ENCODE results near the gene CST8. TPM values are rescaled to one million over a fixed set of nuclear protein-coding genes. Genes with fewer than 3 reads are reported as not detected.

The CST8 gene
- total RNA-seq, 1 donor from 2014 or later: not detected

DNA sequence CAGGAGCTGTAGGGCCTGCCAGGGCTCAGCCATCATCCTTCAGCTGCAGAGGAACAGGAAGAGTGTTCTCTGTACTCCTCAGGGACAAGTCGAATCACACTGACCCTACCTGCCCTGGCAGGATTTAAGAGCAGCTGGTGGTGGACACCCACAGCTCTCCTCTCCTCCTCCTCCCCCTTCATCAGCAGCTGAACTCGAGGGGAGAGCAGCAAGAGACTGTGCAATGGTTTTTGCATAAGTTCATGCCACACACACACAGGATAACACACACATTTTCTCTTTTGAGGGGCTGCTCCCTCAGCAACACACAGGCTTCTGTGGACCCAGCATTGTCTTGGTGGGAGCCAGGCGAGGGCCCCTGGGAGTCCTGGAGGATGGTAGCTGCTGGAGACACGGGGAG lies 38.1 kb upstream of the CST8 start, which contains the start of gene CST11:
TSS of gene CST11 (minus strand) at position 101 of the 400 bp plus-strand sequence. CDS start at position 36, 65 bp downstream.
- Histone ChIP-seq H3K4me1 (no peaks in the 10 kb centered on the region), H3K36me3 (peaks cover 4% of the 10 kb centered on the region), H3K4me3 (no peak within 1 kb of the TSS), H3K9me3 (replicated peaks) (no peaks in the 10 kb centered on the region), H3K27ac (replicated peaks) (no peak within 1 kb of the TSS), H3K27me3 (ENCODE audit: low read depth) (peaks cover 58% of the 10 kb centered on the region)
- intact Hi-C loops (cut with micrococcal nuclease): no loop called here
- TF ChIP-seq, protein P1, sequence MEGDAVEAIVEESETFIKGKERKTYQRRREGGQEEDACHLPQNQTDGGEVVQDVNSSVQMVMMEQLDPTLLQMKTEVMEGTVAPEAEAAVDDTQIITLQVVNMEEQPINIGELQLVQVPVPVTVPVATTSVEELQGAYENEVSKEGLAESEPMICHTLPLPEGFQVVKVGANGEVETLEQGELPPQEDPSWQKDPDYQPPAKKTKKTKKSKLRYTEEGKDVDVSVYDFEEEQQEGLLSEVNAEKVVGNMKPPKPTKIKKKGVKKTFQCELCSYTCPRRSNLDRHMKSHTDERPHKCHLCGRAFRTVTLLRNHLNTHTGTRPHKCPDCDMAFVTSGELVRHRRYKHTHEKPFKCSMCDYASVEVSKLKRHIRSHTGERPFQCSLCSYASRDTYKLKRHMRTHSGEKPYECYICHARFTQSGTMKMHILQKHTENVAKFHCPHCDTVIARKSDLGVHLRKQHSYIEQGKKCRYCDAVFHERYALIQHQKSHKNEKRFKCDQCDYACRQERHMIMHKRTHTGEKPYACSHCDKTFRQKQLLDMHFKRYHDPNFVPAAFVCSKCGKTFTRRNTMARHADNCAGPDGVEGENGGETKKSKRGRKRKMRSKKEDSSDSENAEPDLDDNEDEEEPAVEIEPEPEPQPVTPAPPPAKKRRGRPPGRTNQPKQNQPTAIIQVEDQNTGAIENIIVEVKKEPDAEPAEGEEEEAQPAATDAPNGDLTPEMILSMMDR (IDR thresholded peaks at IDR 0.05; ENCODE audit: borderline replicate concordance): no peak
- DNase-seq: no peak

DNA sequence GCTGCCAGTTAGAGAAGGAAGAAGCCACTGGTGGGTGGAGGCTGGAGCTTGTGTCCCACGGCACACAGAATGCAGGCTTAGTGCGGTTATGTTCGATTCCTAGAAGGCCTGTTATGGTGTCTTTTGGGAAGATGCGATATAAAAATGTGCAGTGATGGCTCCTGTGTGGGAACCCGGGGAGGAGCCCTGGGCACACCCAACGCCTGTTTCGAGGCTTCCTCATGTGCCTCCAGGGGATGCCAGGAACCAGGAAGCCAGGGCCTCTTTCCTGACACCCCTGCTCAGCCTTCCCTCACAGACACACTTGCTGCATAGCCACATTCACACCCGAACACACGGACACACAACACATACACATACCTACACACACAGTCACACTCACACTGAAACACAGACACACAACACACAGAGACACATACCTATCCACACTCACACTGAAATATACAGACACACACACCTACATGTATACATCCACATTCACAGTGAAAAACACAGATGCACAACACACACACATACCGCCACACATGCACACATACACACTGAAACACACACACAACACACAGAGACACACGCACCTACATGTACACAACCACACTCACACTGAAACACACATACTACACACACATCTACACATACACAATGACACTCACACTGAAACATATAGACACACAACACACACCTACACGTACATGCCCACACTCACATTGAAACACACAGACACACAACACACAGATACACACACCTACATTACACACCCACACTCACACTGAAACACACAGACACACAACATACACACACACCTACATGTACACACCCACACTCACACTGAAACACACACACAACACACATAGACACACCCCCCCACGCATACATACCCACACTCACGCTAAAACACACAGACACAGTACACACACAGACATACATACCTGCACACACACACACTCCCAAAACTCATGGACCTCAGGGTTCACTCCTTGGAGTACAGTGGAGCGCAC lies 37.1 kb upstream of the CST8 start:
- intact Hi-C loops (cut with micrococcal nuclease): no loop called here
- DNase-seq: no peak
- H3K36me3 ChIP-seq: peaks cover 4% of the 10 kb centered on the region

DNA sequence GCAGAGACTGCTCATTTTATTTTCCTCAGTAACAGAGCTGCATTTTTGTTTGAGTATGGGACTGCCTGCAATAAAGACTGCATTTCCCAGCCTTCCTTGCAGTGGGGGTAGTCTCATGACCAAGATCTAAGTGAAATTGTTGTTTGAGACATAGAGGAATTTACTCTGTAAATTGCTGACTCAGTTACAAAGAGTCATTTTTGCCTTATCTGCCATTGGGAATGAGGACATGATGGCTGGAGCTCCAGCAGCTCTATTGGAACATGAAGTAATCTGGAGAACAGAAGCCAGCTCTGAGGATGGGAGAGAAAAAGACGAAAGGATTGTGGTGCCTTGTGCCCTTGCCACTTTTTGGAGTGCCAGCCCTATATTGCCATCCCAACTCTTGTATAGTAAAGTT lies 36.1 kb upstream of the CST8 start:
- TF ChIP-seq, protein P1 (IDR thresholded peaks at IDR 0.05; ENCODE audit: borderline replicate concordance): no peak
- no peaks in the 10 kb centered on the region for H3K9me3 ChIP-seq (replicated peaks)
- H3K4me3 ChIP-seq: no peak overlapping the region
- H3K4me1 ChIP-seq: no peaks in the 10 kb centered on the region
- peaks cover 4% of the 10 kb centered on the region for H3K36me3 ChIP-seq
- peaks cover 66% of the 10 kb centered on the region for H3K27me3 ChIP-seq (ENCODE audit: low read depth)
- intact Hi-C loops (cut with micrococcal nuclease): no loop called here
- H3K27ac ChIP-seq (replicated peaks): no peak overlapping the region
- no peak for DNase-seq

More for the DNA sequence above, 37.1 kb upstream of the CST8 start:
- TF ChIP-seq, protein P1 (IDR thresholded peaks at IDR 0.05; ENCODE audit: borderline replicate concordance): no peak
- Histone ChIP-seq H3K4me1 (no peaks in the 10 kb centered on the region), H3K4me3 (no peak overlapping the region), H3K9me3 (replicated peaks) (no peaks in the 10 kb centered on the region), H3K27ac (replicated peaks) (no peak overlapping the region), H3K27me3 (ENCODE audit: low read depth) (peaks cover 62% of the 10 kb centered on the region)

DNA sequence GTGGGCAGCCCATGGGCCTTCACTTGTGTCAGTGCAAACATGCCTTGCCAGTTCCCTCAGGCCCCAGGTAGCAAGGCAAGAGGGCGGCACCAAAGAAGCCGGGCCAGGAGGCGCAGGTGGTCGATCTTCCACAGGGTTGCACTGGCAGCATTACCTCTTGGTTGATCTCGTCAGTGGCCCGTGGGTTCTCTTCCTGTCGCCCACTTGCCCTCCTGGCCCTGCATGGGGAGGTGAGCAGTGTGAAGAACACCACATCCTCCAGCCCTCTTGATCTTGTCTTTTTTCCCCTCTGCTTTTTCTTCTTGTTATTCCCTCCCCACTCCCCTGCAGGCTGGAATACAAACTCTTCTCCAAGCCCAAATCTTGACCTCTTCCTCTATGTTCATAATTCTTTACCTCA lies 35.3 kb upstream of the CST8 start:
- Histone ChIP-seq H3K9me3 (replicated peaks) (no peaks in the 10 kb centered on the region), H3K4me1 (no peaks in the 10 kb centered on the region), H3K27ac (replicated peaks) (no peak overlapping the region), H3K27me3 (ENCODE audit: low read depth) (peaks cover 71% of the 10 kb centered on the region), H3K4me3 (no peak overlapping the region), H3K36me3 (peaks cover 4% of the 10 kb centered on the region)
- no peak for DNase-seq
- intact Hi-C loops (cut with micrococcal nuclease): no loop called here
- TF ChIP-seq, protein P1 (IDR thresholded peaks at IDR 0.05; ENCODE audit: borderline replicate concordance): no peak

DNA sequence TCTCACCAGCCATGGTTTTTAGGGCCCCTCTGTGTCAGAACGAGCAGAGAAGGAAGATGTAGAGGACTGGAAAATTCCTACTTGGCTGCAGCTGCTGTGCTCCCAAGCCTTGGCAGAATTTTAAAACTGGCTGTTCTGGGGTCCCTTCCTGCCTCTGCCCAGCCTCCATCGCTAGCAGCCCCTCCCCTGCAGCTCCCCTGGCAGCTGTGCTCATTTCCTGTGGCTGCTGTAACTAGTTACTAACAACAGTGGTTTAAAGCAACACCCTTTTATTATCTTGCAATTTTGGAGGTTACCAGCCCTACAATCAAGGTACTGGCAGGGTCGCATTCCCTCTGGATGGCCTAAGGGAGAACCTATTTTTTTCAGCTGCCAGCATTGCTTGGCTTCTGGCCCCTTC lies 34.5 kb upstream of the CST8 start:
- DNase-seq: no peak
- Histone ChIP-seq H3K4me1 (no peaks in the 10 kb centered on the region), H3K36me3 (peaks cover 4% of the 10 kb centered on the region), H3K27me3 (ENCODE audit: low read depth) (peaks cover 73% of the 10 kb centered on the region), H3K27ac (replicated peaks) (no peak overlapping the region), H3K9me3 (replicated peaks) (no peaks in the 10 kb centered on the region), H3K4me3 (no peak overlapping the region)
- intact Hi-C loops (cut with micrococcal nuclease): no loop called here
- TF ChIP-seq, protein P1 (IDR thresholded peaks at IDR 0.05; ENCODE audit: borderline replicate concordance): no peak
